GM19372 (cell line): ENCODE data around the gene RBM33.

Experiments
- ATAC-seq: cut with Tn5 transposase; IDR thresholded peaks from one replicate; pipeline ENCODE4 v1.9.1; 2021; ENCODE audit warnings: mild to moderate bottlenecking, low read depth, moderate library complexity; ENCODE audit not compliant: unreplicated experiment

Gene RBM33

GRCh38 chr7:155762655-155763054, 118.2 kb downstream of the RBM33 start:
- no peak for ATAC-seq

GRCh38 chr7:155763122-155763521, 118.7 kb downstream of the RBM33 start:
- no peak for ATAC-seq

GRCh38 chr7:155763691-155764437, 119.4 kb downstream of the RBM33 start:
- no peak for ATAC-seq

- ATAC-seq: no peak
These were observed 120.0 kb downstream of the RBM33 start for GRCh38 chr7:155764438-155764793.

GRCh38 chr7:155765458-155765857, 121.0 kb downstream of the RBM33 start:
- no peak for ATAC-seq

- ATAC-seq: no peak
These were observed 121.9 kb downstream of the RBM33 start for GRCh38 chr7:155766386-155766785.

- ATAC-seq: no peak
These were observed 122.8 kb downstream of the RBM33 start for GRCh38 chr7:155766966-155767916.

GRCh38 chr7:155769701-155770100, 125.2 kb downstream of the RBM33 start:
- ATAC-seq: no peak

- ATAC-seq: no peak
These were observed 125.8 kb downstream of the RBM33 start for GRCh38 chr7:155770241-155770640.

- ATAC-seq: no peak
These were observed 129.1 kb downstream of the RBM33 start for GRCh38 chr7:155773531-155773930.

GRCh38 chr7:155774947-155775346, 130.5 kb downstream of the RBM33 start:
- ATAC-seq: no peak

GRCh38 chr7:155775691-155776090, 131.2 kb downstream of the RBM33 start:
- ATAC-seq: no peak

- no peak for ATAC-seq
These were observed 132.1 kb downstream of the RBM33 start for GRCh38 chr7:155776606-155777005.

GRCh38 chr7:155778349-155778748, 133.9 kb downstream of the RBM33 start:
- ATAC-seq: no peak

- ATAC-seq: no peak
These were observed 136.4 kb downstream of the RBM33 start for GRCh38 chr7:155780884-155781283.

- ATAC-seq: no peak
These were observed 137.0 kb downstream of the RBM33 start for GRCh38 chr7:155781433-155781832.

GRCh38 chr7:155782466-155782865, 138.0 kb downstream of the RBM33 start:
- no peak for ATAC-seq

- no peak for ATAC-seq
These were observed 141.1 kb downstream of the RBM33 start for GRCh38 chr7:155785536-155785935.

- ATAC-seq: no peak
These were observed 142.0 kb downstream of the RBM33 start for GRCh38 chr7:155786491-155786890.

GRCh38 chr7:155787171-155787851, 142.8 kb downstream of the RBM33 start:
- no peak for ATAC-seq

GRCh38 chr7:155788616-155789000, 144.1 kb downstream of the RBM33 start:
- no peak for ATAC-seq
